HepG2 (cell line): ENCODE data around the gene SETD1A. TPM values are rescaled to one million over a fixed set of nuclear protein-coding genes. Genes with fewer than 3 reads are reported as not detected.

Experiments used
- ATF7 ChIP-seq, 2 experiments: fragments of 450-650 bp in 1 of 2; sonication (generic) in 1 of 2; formaldehyde crosslinking in 1 of 2; IDR thresholded peaks; 2 replicates each; pipeline versions ENCODE4 v1.4.0 to v1.6.1; 2016 to 2020; ENCODE audit warnings: antibody characterized with exemption in 1 of 2, mild to moderate bottlenecking in 1 of 2, missing genetic modification reagents in 1 of 2
- CBX1 ChIP-seq: IDR thresholded peaks from one replicate; pipeline ENCODE4 v1.6.1; 2016; ENCODE audit warnings: antibody characterized with exemption, low read depth
- DMTF1 ChIP-seq: sonication (generic); formaldehyde crosslinking; IDR thresholded peaks from 2 replicates; pipeline ENCODE4 v1.4.0; 2020; ENCODE audit warnings: mild to moderate bottlenecking, missing genetic modification reagents
- FOXC1 ChIP-seq: sonication (generic); formaldehyde crosslinking; IDR thresholded peaks from 2 replicates; pipeline ENCODE4 v1.8.0; 2022; ENCODE audit warnings: mild to moderate bottlenecking, missing genetic modification reagents, borderline replicate concordance
- GFI1 ChIP-seq: sonication (generic); formaldehyde crosslinking; IDR thresholded peaks from 2 replicates; pipeline ENCODE4 v1.5.0; 2020; ENCODE audit warnings: missing genetic modification reagents, mild to moderate bottlenecking, borderline replicate concordance
- HOMEZ ChIP-seq: IDR thresholded peaks from 2 replicates; pipeline ENCODE4 v1.6.1; 2016; ENCODE audit warnings: low read depth
- JARID2 ChIP-seq: sonication (generic); formaldehyde crosslinking; IDR thresholded peaks from 2 replicates; pipeline ENCODE4 v1.8.1; 2023; ENCODE audit warnings: missing genetic modification reagents, inconsistent platforms; ENCODE audit not compliant: insufficient replicate concordance
- NAIF1 ChIP-seq: sonication (generic); formaldehyde crosslinking; IDR thresholded peaks from 2 replicates; pipeline ENCODE4 v1.5.0; 2020; ENCODE audit warnings: mild to moderate bottlenecking, missing genetic modification reagents, borderline replicate concordance
- NFE2L1 ChIP-seq: sonication (generic); formaldehyde crosslinking; IDR thresholded peaks from 2 replicates; pipeline ENCODE4 v1.4.0; 2020; ENCODE audit warnings: missing genetic modification reagents, mild to moderate bottlenecking, borderline replicate concordance
- PRDM15 ChIP-seq: sonication (generic); formaldehyde crosslinking; IDR thresholded peaks from 2 replicates; pipeline ENCODE4 v1.4.0; 2020; ENCODE audit warnings: missing genetic modification reagents
- RXRA ChIP-seq: sonication (generic); formaldehyde crosslinking; IDR thresholded peaks from 2 replicates; pipeline ENCODE4 v1.5.1; 2020; ENCODE audit warnings: missing genetic modification reagents
- SCMH1 ChIP-seq: sonication (generic); formaldehyde crosslinking; IDR thresholded peaks from 2 replicates; pipeline ENCODE4 v1.9.0; 2021; ENCODE audit warnings: missing genetic modification reagents, mild to moderate bottlenecking, borderline replicate concordance
- UBTF ChIP-seq: sonication (generic); formaldehyde crosslinking; IDR thresholded peaks from 2 replicates; pipeline ENCODE4 v1.4.0; 2020; ENCODE audit warnings: mild to moderate bottlenecking, missing genetic modification reagents
- ZC3H13 ChIP-seq: sonication (generic); formaldehyde crosslinking; IDR thresholded peaks from 2 replicates; pipeline ENCODE4 v1.8.1; 2023; ENCODE audit warnings: mild to moderate bottlenecking, missing genetic modification reagents, moderate library complexity
- ZNF33B ChIP-seq: sonication (generic); formaldehyde crosslinking; IDR thresholded peaks from 2 replicates; pipeline ENCODE4 v1.5.1; 2020; ENCODE audit warnings: mild to moderate bottlenecking, missing genetic modification reagents
- ZNF367 ChIP-seq: sonication (generic); formaldehyde crosslinking; IDR thresholded peaks from 2 replicates; pipeline ENCODE4 v1.4.0; 2020; ENCODE audit warnings: missing genetic modification reagents, borderline replicate concordance
- ZNF558 ChIP-seq: sonication (generic); formaldehyde crosslinking; IDR thresholded peaks from 2 replicates; pipeline ENCODE4 v1.9.0; 2022; ENCODE audit warnings: mild to moderate bottlenecking, missing genetic modification reagents, borderline replicate concordance
- polyA plus RNA-seq, 8 experiments: library from polyadenylated mRNA; depleted of rRNA in 3 of 8; stranded (reverse) in 7 of 8; unstranded in 1 of 8; fragments of >200 nt; fragmentation: Illumina TruSeq in 4 of 8; extraction: Trizol in 4 of 8; gene quantifications; 2 replicates each; pipeline versions ENCODE4 v1.2.1 to v1.2.3, GENCODE V29; 2011 to 2016; ENCODE audit warnings: low read depth in 4 of 8, missing spikeins in 1 of 8, mixed read lengths in 1 of 8; ENCODE audit not compliant: insufficient read depth in 1 of 8
- total RNA-seq, 5 experiments: library from RNA; depleted of rRNA; stranded (reverse); fragments of >200 nt; fragmentation: Illumina TruSeq; extraction: Trizol; gene quantifications; 2 replicates each; pipeline ENCODE4 v1.2.3, GENCODE V29; 2016; ENCODE audit warnings: low read depth in 1 of 5

Gene SETD1A
- total and polyA plus RNA-seq, 2 of the 13 experiments (the other 11 are each of a cell fraction or from before 2014, with no cell fraction given), result 3.8 to 5.6 TPM

- TF ChIP-seq ATF7 (IDR thresholded peaks at IDR 0.05), result no peak
- TF ChIP-seq ATF7 (CRISPR knock-in tag; IDR thresholded peaks at IDR 0.05), result no peak; the same call in 1 of the 2 replicates
- TF ChIP-seq ZNF33B, result peak; percentile 42; the same call in 1 of the 2 replicates
- no peak for TF ChIP-seq GFI1 (CRISPR knock-in tag)
- no peak for TF ChIP-seq ZNF367 (CRISPR knock-in tag)
- peak; percentile 50; the same call in 1 of the 2 replicates for TF ChIP-seq UBTF (CRISPR knock-in tag)
- peak; percentile 35; the same call in 1 of the 2 replicates for TF ChIP-seq PRDM15 (CRISPR knock-in tag)
- TF ChIP-seq CBX1, result no peak
- 0 out of 2 replicates have a peak, but pooled peaks have one; percentile 44 for TF ChIP-seq NFE2L1 (CRISPR knock-in tag)
- peak; percentile 61; the same call in 1 of the 2 replicates for TF ChIP-seq DMTF1
- TF ChIP-seq NAIF1 (CRISPR knock-in tag), result 0 out of 2 replicates have a peak, but pooled peaks have one; percentile 2
- peak; percentile 76; the same call in 1 of the 2 replicates for TF ChIP-seq FOXC1 (CRISPR knock-in tag)
- peak; percentile 92 for TF ChIP-seq JARID2
- TF ChIP-seq RXRA (CRISPR knock-in tag), result peak; percentile 62; the same call in 1 of the 2 replicates
- peak; percentile 44; the same call in 1 of the 2 replicates for TF ChIP-seq HOMEZ (CRISPR knock-in tag)
- TF ChIP-seq ZC3H13 (CRISPR knock-in tag), result peak; percentile 92
- no peak for TF ChIP-seq ZNF558
- no peak for TF ChIP-seq SCMH1
Observed at GRCh38 chr16:30921748-30922419, 35.7 kb upstream of the SETD1A start (continued).
